Measurements from ENCODE around the gene ACAD9. TPM values are rescaled to one million over a fixed set of nuclear protein-coding genes. Genes with fewer than 3 reads are reported as not detected.

ACAD9 gene
- total and polyA plus RNA-seq, 10 of the 15 experiments (the other 5 are each of a cell fraction or from before 2014, with no cell fraction given): 12.7 to 63.1 (median 43.7) TPM

DNA sequence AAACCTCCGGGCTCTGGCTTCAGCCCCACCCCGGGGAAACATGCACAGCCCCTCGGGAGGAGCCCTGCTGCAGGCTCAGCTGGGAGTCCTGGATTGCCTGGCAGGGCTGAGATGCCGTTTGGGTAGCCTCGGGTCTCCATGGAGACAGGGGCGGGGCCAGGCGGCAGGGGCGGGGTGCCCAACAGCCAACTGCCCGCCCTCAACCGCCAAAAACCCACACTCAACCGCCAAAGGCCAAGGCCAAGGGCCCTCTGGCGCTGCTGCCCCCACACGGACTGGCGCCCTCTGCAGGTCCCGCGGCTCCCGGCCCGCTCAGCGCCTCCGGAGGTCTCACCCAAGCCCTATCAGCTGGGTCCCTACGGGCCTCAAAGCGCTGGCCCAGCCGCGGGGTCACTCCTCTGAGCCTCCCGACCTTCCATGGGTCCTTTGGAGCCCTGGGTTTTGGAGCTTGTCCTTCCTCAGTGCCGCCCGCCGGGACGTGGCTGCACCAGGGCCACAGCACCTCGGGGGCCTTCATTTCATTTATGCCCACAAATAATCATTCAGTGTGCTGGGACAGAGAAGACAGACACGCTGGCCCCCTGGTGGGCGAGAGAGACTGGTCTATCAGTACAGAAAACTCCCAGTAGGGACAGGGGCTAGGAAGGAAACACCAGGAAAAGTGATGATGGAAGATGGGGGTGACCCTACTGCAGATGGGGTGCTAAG lies 33.5 kb upstream of the ACAD9 start (continued):
- TF ChIP-seq MEF2B (IDR thresholded peaks at IDR 0.05; ENCODE audit: partially characterized antibody, poor library complexity, severe bottlenecking) (peak; percentile 47), SMC3 (IDR thresholded peaks at IDR 0.05; ENCODE audit: borderline replicate concordance, low read length) (peak; percentile 26), BHLHE40 (IDR thresholded peaks at IDR 0.05; ENCODE audit: borderline replicate concordance in 1 of 2, low read depth in 2 of 2, low read length in 1 of 2) (peak in 1 of 2 experiments; percentile 16; a peak in 1 of 4 replicates), SIN3A (IDR thresholded peaks at IDR 0.05; ENCODE audit: low read depth, low read length) (0 out of 2 replicates have a peak, but pooled peaks have one; percentile 12), DPF2 (IDR thresholded peaks at IDR 0.05) (peak; percentile 46; the same call in 1 of the 2 replicates), RUNX3 (IDR thresholded peaks at IDR 0.05; ENCODE audit: low read length) (peak; percentile 41; the same call in 1 of the 2 replicates), HDGF (IDR thresholded peaks at IDR 0.05) (0 out of 2 replicates have a peak, but pooled peaks have one; percentile 41), KLF5 (IDR thresholded peaks at IDR 0.05; ENCODE audit: partially characterized antibody) (peak; percentile 45), FOS (IDR thresholded peaks at IDR 0.05; ENCODE audit: borderline replicate concordance, extremely low read depth, insufficient read length) (no peak), SIX5 (IDR thresholded peaks at IDR 0.05; ENCODE audit: low read depth, low read length, severe bottlenecking) (no peak)

DNA sequence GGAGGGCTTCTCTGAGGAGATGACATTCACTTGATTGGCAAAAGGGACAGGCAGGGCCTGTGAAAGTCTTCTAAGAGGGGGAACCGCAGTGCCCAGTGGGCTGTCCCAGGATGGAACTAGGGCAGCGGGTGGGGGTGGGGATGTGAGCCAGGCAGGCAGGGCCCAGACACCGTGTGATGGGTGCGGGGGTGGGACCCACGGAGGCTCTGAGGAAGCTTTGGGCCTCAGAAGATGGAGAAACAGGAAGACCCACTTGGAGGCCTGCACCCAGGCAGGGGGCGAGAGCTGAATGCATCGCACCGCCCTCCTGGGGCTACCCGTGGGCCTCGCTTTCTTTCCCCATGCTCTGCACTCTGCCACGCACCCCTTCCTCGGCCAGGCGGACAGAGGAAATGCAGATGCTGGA lies 32.9 kb upstream of the ACAD9 start:
- no peak for FAIRE-seq
- H3K4me1 ChIP-seq (ENCODE audit: control insufficient read depth, insufficient read depth, low read length): peaks cover 4% of the 10 kb centered on the region
- 0 out of 2 replicates have a peak overlapping the region, but pooled peaks have one; percentile 80 for H3K4me2 ChIP-seq (ENCODE audit: control insufficient read depth, insufficient read depth)
- BruUV-seq (replicated peaks): no TSS peak
- RAD21 ChIA-PET (ENCODE audit: unreplicated experiment): interaction anchor here (1.6 kb wide), 1 partner anchor 165 kb away, joined by 4 read pairs; no protein-coding TSS in a partner anchor
- no peak for DNase-seq (ENCODE audit: low read depth, low spot score)
- no peak overlapping the region for H3K4me3 ChIP-seq
- TF ChIP-seq STAT3 (IDR thresholded peaks at IDR 0.05; ENCODE audit: low read depth, low read length) (no peak), HDAC6 (IDR thresholded peaks at IDR 0.05; ENCODE audit: unreplicated experiment) (no peak), NRF1 (conservative IDR thresholded peaks at IDR 0.05; ENCODE audit: low read depth, low read length) (no peak), NFYB (IDR thresholded peaks at IDR 0.05; ENCODE audit: insufficient read depth, low read depth, low read length) (no peak)
- in situ Hi-C loops (cut with MboI) (no loop called here), intact Hi-C loops (cut with micrococcal nuclease; ENCODE audit: unreplicated experiment) (no loop called here)
- no peaks in the 10 kb centered on the region for H3K27me3 ChIP-seq (replicated peaks in 1 of 2; ENCODE audit: control insufficient read depth in 2 of 2, insufficient read depth in 2 of 2, low read length in 1 of 2)
- POLR2A ChIA-PET: interaction anchor here (0.6 kb wide), 1 partner anchor 980 kb away, joined by 3 read pairs; no protein-coding TSS in a partner anchor
- WGBS (ENCODE audit: insufficient coverage, insufficient replicate concordance, low lambda C conversion rate, missing lambda C conversion rate): 95% methylated on average over 9 of the region's 13 CpGs
- H3K9me3 ChIP-seq (replicated peaks; ENCODE audit: control insufficient read depth, insufficient read depth, low read length): no peaks in the 10 kb centered on the region
- ATAC-seq: peak; percentile 23
- no peak overlapping the region for H3K27ac ChIP-seq (ENCODE audit: control insufficient read depth, insufficient read depth)
- no peaks in the 10 kb centered on the region for H4K20me1 ChIP-seq (ENCODE audit: control insufficient read depth, insufficient read depth)
- SMC1A ChIA-PET (ENCODE audit: uncharacterized antibody, unreplicated experiment): interaction anchor here (1.4 to 1.8 kb wide), 2 partner anchors 43 to 166 kb away, joined by 4 to 9 read pairs; no protein-coding TSS in a partner anchor
- H3K36me3 ChIP-seq (ENCODE audit: control insufficient read depth in 2 of 2, insufficient read depth in 2 of 2, low read length in 1 of 2): no peaks in the 10 kb centered on the region
- CTCF ChIA-PET: interaction anchor here (0.9 to 3.4 kb wide), 15 partner anchors 10 to 232 kb away, joined by 3 to 26 read pairs (median 3); partner anchors contain the start of gene RAB7A
- peak overlapping the region; percentile 85 for H2AFZ ChIP-seq (ENCODE audit: control insufficient read depth, low read depth, low read length)
- no peak overlapping the region; the same call in 1 of the 2 replicates for H3K9ac ChIP-seq (ENCODE audit: control insufficient read depth, insufficient read depth, low read length)
- H3K79me2 ChIP-seq (ENCODE audit: control insufficient read depth, insufficient read depth, low read length): no peaks in the 10 kb centered on the region

Measured in GM12878 (cell line).